Right cardiac atrium (tissue), 5 donors: Measurements from ENCODE around the gene ZFAND2B. TPM values are rescaled to one million over a fixed set of nuclear protein-coding genes. Genes with fewer than 3 reads are reported as not detected.

Source experiments
- ATAC-seq, 2 donors: fragments of 200-7000 bp; cut with Tn5 transposase; one replicate each; pipeline versions ENCODE4 v1.8.0 to v1.9.1; 2020; ENCODE audit warnings: moderate library complexity in 2 of 2, mild to moderate bottlenecking in 1 of 2
- DNase-seq, 3 donors: peaks; one replicate each; pipeline ENCODE4 v3.0.0-alpha.2; 2020
- H3K27ac ChIP-seq: one replicate; pipeline ENCODE4 v1.5.1; 2013; ENCODE audit warnings: mild to moderate bottlenecking, low read length, control low read depth, moderate library complexity
- H3K27me3 ChIP-seq: one replicate; pipeline ENCODE4 v1.6.1; 2013; ENCODE audit not compliant: control insufficient read depth, insufficient read depth
- H3K4me1 ChIP-seq: one replicate; pipeline ENCODE4 v1.6.1; 2013; ENCODE audit warnings: low read length; ENCODE audit not compliant: control insufficient read depth, insufficient read depth
- H3K4me3 ChIP-seq: one replicate; pipeline ENCODE4 v1.5.1; 2013; ENCODE audit warnings: low read length, control low read depth
- H3K9me3 ChIP-seq: one replicate; pipeline ENCODE4 v1.6.1; 2013; ENCODE audit warnings: low read length; ENCODE audit not compliant: control insufficient read depth
- WGBS: extraction: QIAGEN DNeasy Blood & Tissue Kit; methylation state at CpG from one replicate; pipeline ENCODE4 v1.1.7; 2013; 5-methylcytosine and 5-hydroxymethylcytosine counted together
- intact Hi-C, 4 donors: fragments of 100-400 bp; cut with DNase I; formaldehyde crosslinking; loops; one replicate each; pipeline versions ENCODE4 v1.11.0 to v1.14.0; 2022 to 2023
- polyA plus RNA-seq: library from polyadenylated mRNA; stranded (reverse); fragments of 200-250 nt; gene quantifications from one replicate; pipeline ENCODE4 v1.2.3, GENCODE V29; 2013
- total RNA-seq, 4 donors: library from RNA; stranded (reverse); fragmentation: NEBNext Ultra II Directional; extraction: Animal tissue kit (Norgen Biotek cat#: 25700); gene quantifications; one replicate each; pipeline ENCODE4 v1.2.1, GENCODE V29; 2021
- donor health status: healthy with polysubstance abuse.
- donor health status: DM: no; HTN: yes; CAD: no.
- donor health status: DM: no; HTN: no; CAD: no.
- donor health status: DM: no; HTN: yes; CAD: no; lungs with severe emphysema.
- donor health status: DM: yes; HTN: yes; CAD: no.

ZFAND2B gene
- total and polyA plus RNA-seq, 5 donors = 21.8 to 28.9 (median 23.6) TPM

DNA sequence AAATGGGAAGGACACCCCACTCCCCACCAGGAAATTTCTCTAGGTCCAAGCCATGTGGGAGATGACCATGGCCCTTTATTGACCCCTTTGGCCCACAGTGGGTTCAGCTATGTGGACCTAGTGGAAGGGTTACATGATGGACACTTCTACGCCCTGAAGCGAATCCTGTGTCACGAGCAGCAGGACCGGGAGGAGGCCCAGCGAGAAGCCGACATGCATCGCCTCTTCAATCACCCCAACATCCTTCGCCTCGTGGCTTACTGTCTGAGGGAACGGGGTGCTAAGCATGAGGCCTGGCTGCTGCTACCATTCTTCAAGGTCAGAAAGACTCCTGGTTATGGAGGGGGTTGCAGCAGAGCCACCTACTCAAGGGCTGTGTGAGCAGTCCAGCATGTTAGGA lies 40.0 kb downstream of the ZFAND2B start:
- H3K9me3 ChIP-seq = no peaks in the 10 kb centered on the region
- peak in 1 of 3 donors; percentile 33 for DNase-seq
- ATAC-seq = no peak
- H3K27ac ChIP-seq = no peak overlapping the region
- H3K27me3 ChIP-seq = no peaks in the 10 kb centered on the region
- intact Hi-C loops = loop anchor here in 1 of 4 donors (10.0 kb wide), 1 partner anchor 48 kb away; no protein-coding TSS in a partner anchor
- H3K4me3 ChIP-seq = no peak overlapping the region
- peaks cover 15% of the 10 kb centered on the region for H3K4me1 ChIP-seq
- WGBS = 93% methylated on average over 10 of the region's 10 CpGs

DNA sequence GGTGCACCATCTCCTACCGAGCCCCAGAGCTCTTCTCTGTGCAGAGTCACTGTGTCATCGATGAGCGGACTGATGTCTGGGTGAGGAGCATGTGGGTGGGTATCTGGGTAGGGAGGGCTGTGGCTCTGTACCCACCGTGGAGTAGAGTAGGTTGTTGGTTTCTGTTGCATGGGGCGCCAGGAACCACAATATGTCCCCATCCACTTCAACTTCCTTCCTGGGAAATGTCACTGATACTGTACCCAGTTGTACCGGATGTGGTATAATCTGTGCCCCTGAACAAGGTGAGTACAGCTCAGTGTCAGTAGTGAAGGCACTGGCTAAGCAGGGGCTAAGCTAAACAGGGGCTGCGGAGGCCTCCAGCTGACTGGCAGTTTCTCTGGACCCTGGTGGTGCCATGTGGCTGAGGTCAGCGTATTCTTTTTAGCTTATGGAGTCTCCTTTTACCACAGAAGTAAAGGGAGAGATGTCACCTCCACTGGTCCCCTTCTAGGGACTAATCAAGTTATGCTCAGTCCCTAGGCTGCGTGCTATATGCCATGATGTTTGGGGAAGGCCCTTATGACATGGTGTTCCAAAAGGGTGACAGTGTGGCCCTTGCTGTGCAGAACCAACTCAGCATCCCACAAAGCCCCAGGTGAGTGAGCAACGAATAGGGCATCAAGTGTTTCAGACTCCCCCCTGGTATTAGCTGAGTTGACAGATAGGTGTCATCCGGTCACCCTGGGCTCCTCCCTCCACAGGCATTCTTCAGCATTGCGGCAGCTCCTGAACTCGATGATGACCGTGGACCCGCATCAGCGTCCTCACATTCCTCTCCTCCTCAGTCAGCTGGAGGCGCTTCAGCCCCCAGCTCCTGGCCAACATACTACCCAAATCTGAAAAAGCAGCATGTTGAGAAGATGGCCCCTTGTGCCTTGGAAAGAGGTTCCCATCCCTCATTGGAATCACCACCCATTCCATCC lies 41.4 kb downstream of the ZFAND2B start:
- no peak overlapping the region for H3K4me3 ChIP-seq
- WGBS = 84% methylated on average over 17 of the region's 17 CpGs
- intact Hi-C loops = loop anchor here in 1 of 4 donors (10.0 kb wide), 1 partner anchor 47 kb away; no protein-coding TSS in a partner anchor
- DNase-seq (peak in 1 of 3 donors; percentile 38), ATAC-seq (no peak)
- H3K4me1 ChIP-seq = peaks cover 15% of the 10 kb centered on the region
- H3K9me3 ChIP-seq = no peaks in the 10 kb centered on the region
- H3K27me3 ChIP-seq = no peaks in the 10 kb centered on the region
- H3K27ac ChIP-seq = no peak overlapping the region

DNA sequence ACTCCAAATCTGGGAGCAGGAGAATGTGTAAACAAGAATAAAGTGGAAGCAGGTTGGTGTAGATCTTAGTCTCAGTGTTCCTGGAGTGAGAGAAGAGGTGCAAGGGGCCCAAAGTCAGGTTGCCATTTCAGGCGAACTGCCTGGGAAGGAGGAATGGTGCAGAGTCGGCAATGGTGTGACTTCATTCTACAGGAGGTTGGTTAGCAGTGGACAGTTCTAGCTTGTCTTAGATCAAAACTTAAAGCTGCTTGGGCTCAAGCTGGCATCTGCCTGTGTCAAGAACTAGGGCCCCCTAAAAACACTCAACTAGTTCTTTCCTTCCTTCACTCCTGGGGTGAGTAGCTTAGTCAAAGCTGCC lies 42.2 kb downstream of the ZFAND2B start:
- DNase-seq (peak in 1 of 3 donors; percentile 23), ATAC-seq (no peak)
- no peaks in the 10 kb centered on the region for H3K9me3 ChIP-seq
- H3K4me1 ChIP-seq = peaks cover 15% of the 10 kb centered on the region
- H3K27me3 ChIP-seq = no peaks in the 10 kb centered on the region
- 77% methylated on average over 2 of the region's 2 CpGs for WGBS
- peak overlapping the region; percentile 84 for H3K27ac ChIP-seq
- intact Hi-C loops = loop anchor here in 1 of 4 donors (10.0 kb wide), 1 partner anchor 46 kb away; no protein-coding TSS in a partner anchor
- H3K4me3 ChIP-seq = no peak overlapping the region

DNA sequence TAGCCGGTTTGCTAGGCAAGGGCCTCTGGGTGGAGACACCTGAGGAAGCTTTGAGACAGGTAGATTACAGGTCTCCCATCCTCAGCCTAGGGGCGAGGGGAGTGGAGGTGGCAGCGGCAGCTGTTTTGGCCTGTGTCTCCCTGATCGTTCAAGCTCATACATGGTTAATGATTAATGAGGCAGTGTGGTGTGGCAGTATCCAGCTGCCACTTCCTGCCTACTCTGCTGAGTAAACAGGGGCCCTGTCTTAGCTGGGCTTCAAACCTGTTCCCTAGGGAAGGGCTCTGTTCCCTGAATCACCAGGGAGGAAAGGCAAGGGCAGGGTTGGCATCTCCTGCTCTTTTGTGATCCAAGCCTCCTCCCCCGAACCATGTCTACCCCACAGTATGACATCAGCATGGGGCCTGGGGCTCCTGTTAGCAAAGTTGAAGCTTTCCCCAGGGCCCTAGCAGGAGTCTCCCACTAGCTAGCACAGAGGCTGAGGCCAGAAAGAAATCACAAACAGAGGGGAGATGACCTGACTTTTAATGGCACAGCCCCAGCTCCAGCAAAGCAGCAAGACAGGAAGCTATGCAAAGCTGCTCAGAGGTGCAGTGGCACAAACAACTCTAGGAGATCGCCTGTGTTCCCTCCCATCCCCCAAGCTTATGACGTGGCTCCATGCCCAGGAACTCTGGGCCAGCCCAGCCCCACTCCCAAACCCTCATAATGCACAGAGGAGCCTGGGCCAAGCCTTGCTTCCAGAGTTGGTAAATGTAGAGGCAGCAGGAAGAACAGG lies 42.8 kb downstream of the ZFAND2B start:
- Histone ChIP-seq H3K9me3 (no peaks in the 10 kb centered on the region), H3K4me1 (peaks cover 15% of the 10 kb centered on the region), H3K27ac (peak overlapping the region; percentile 84), H3K27me3 (no peaks in the 10 kb centered on the region), H3K4me3 (no peak overlapping the region)
- peak in 1 of 2 donors; percentile 35 for ATAC-seq
- intact Hi-C loops = loop anchor here in 1 of 4 donors (10.0 kb wide), 1 partner anchor 45 kb away; no protein-coding TSS in a partner anchor
- peak; percentile 62 to 84 (median 82) for DNase-seq
- 31% methylated on average over 7 of the region's 7 CpGs for WGBS

DNA sequence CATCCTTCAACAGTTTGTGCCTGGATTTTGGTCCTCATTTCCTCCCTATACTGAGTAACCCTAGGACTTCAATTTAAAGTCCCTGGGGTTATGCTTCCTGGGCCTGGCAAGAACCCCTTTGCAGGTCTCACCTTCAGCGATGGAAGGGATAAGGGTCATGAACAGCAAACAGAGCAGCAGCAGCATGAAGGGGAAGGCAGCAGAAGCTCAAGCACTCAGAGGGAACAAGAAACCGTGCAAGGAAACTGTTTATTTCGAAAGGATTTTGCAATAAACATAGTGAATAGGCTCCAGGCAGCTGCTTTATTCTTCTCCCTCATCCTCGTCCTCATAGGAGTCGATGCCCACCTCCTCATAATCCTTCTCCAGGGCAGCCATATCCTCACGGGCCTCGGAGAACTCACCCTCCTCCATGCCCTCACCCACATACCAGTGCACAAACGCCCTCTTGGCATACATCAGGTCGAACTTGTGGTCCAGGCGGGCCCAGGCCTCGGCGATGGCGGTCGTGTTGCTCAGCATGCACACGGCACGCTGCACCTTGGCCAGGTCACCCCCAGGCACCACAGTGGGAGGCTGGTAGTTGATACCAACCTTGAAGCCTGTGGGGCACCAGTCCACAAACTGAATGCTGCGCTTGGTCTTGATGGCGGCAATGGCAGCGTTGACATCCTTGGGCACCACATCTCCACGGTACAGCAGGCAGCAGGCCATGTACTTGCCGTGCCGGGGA lies 43.6 kb downstream of the ZFAND2B start:
- 88% methylated on average over 22 of the region's 22 CpGs for WGBS

DNA sequence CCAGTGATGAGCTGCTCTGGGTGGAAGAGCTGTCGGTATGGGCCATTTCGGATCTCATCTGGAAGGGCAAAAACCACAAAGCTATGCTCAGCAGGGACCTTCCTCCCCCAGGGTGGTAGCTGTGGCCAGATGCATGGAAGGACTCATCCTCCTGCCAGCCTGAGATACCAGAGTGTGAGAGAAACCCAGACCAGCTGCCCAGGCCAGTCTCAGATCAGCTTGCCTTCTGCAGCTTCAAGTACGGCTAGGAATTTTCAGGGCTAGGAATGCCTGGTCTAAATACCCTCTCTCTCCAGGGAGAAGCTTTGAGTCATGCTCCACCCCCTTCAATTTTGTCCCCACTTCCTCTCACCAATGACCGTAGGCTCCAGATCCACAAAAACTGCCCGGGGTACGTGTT lies 45.1 kb downstream of the ZFAND2B start:
- DNase-seq (no peak), ATAC-seq (no peak)
- intact Hi-C loops = no loop called here
- H3K4me3 ChIP-seq = no peak overlapping the region
- 62% methylated on average over 6 of the region's 6 CpGs for WGBS
- no peaks in the 10 kb centered on the region for H3K9me3 ChIP-seq
- H3K4me1 ChIP-seq = peaks cover 12% of the 10 kb centered on the region
- H3K27ac ChIP-seq = peak overlapping the region; percentile 0
- no peaks in the 10 kb centered on the region for H3K27me3 ChIP-seq

More for the DNA sequence above, 43.6 kb downstream of the ZFAND2B start:
- Histone ChIP-seq H3K27me3 (no peaks in the 10 kb centered on the region), H3K9me3 (no peaks in the 10 kb centered on the region), H3K27ac (peak overlapping the region; percentile 84), H3K4me1 (peaks cover 15% of the 10 kb centered on the region), H3K4me3 (no peak overlapping the region)
- intact Hi-C loops = no loop called here
- DNase-seq = peak in 1 of 3 donors; percentile 54
- no peak for ATAC-seq

DNA sequence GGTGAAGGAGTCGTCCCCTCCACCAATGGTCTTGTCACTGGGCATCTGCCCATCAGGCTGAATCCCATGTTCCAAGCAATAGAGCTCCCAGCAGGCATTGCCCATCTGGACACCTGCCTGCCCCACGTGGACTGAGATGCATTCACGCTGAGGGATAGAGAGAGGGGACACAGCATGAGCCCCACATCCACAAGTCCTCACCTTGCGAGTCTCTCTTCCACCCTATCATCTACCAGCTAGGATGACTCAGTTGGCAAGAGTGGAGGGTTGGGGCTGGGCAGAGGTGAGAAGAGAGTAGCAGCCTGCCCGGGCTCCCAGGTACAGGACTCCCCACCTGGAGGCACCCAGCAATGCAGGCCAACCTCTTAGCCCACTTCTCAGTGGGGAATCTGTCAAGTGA lies 45.5 kb downstream of the ZFAND2B start:
- DNase-seq (peak in 1 of 3 donors; percentile 27), ATAC-seq (no peak)
- Histone ChIP-seq H3K4me3 (no peak overlapping the region), H3K27me3 (no peaks in the 10 kb centered on the region), H3K27ac (peak overlapping the region; percentile 0), H3K9me3 (no peaks in the 10 kb centered on the region), H3K4me1 (peaks cover 12% of the 10 kb centered on the region)
- WGBS = 55% methylated on average over 5 of the region's 5 CpGs
- intact Hi-C loops = no loop called here

DNA sequence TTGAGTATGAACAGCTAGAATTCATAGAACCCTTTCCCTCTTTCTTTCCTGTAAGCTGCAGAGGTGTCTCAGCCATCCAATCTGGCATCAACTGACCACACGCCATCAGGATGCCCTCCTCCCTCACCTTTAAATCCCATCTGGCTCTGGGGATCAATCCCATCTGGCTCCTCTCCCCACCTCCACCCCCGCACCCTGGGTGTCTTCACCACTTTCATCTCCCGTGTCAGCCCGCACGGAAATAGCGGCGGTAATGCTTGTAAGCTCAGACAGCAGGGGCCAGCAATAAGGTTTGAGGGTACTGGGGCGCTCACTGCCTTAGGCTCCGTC lies 46.0 kb downstream of the ZFAND2B start:
- ATAC-seq (no peak), DNase-seq (no peak)
- 13% methylated on average over 9 of the region's 9 CpGs for WGBS
- Histone ChIP-seq H3K4me1 (peaks cover 12% of the 10 kb centered on the region), H3K27me3 (no peaks in the 10 kb centered on the region), H3K27ac (peak overlapping the region; percentile 27), H3K9me3 (no peaks in the 10 kb centered on the region), H3K4me3 (peak overlapping the region; percentile 56)
- intact Hi-C loops = no loop called here

DNA sequence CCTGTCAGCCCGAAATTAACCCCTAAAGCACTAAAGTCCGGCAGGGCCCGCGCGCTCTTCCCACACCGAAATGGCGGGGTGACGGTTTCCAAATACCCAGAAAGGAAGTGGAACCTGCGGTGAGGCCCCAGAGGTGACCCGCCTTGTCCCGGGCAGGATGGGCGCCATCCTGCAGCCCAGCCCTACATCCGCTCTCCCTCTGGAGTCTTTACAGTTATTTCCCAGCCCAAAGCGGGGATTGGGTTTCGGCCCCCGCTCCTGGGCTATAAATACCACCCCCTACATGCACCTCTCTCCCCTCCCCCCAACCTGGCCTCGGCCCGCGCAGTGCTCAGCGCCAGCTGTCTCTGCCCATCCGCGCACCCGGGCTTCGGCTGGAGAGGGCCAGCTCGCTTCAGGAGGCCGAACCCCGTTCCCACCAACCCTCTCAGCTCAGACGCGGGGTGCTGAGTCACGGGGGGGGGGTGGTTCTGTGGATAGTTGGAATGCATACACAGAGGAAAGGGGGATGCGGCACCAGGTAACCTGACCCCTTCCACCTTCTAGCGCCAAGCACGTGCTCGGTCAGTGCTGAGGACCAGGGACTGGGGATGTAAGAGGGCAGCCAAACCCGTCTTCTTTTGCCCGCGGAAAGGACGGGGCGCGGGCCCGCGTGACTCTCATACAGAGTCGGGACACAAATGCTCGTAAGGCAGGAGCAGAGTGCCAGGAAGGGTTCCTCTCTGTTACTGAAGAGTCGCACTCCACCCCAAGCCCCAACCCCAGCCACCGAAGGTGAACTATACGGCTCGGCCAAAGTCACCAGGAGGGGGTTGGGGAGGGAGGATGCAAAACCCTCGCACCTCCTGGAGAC lies 46.5 kb downstream of the ZFAND2B start, which contains the start of gene TUBA4B:
TUBA4B (plus strand) TSS at position 344 of the 853 bp plus-strand sequence; CDS start at position 509, 165 bp downstream.
- peak; percentile 46 to 79 (median 73) for DNase-seq
- Histone ChIP-seq H3K27me3 (no peaks in the 10 kb centered on the region), H3K4me1 (peaks cover 12% of the 10 kb centered on the region), H3K27ac (peak within 1 kb of the TSS; percentile 50), H3K9me3 (no peaks in the 10 kb centered on the region), H3K4me3 (peak within 1 kb of the TSS; percentile 56)
- ATAC-seq = peak; percentile 35 to 43
- 1% methylated on average over 49 of the region's 49 CpGs for WGBS
- intact Hi-C loops = no loop called here
